Measurements from ENCODE around the gene MAJIN.

The MAJIN gene

DNA sequence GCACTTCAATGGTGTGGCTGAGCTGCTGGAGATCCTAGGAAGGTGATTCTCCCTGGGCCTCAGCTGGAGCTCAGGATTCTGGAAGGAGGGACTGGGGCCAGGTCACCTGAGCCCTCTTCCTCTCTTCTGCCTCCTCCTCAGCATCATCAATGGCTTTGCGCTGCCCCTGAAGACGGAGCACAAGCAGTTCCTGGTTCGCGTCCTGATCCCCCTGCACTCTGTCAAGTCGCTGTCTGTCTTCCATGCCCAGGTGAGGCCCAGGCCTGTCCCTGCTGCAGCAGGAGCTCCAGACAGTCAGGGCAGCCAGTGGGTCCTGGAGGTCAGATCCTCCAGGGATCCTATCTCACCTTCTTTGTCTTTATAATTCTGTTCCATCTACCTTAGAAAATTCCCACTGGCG, 41.6 kb downstream of the MAJIN start:
- DNase-seq = no peak

GRCh38 chr11:64929625-64930024, 42.3 kb downstream of the MAJIN start:
- DNase-seq = no peak

- no peak for DNase-seq
Observed at GRCh38 chr11:64928957-64929356, 43.0 kb downstream of the MAJIN start.

- DNase-seq = no peak
Observed at GRCh38 chr11:64926689-64927088, 45.2 kb downstream of the MAJIN start.

DNA sequence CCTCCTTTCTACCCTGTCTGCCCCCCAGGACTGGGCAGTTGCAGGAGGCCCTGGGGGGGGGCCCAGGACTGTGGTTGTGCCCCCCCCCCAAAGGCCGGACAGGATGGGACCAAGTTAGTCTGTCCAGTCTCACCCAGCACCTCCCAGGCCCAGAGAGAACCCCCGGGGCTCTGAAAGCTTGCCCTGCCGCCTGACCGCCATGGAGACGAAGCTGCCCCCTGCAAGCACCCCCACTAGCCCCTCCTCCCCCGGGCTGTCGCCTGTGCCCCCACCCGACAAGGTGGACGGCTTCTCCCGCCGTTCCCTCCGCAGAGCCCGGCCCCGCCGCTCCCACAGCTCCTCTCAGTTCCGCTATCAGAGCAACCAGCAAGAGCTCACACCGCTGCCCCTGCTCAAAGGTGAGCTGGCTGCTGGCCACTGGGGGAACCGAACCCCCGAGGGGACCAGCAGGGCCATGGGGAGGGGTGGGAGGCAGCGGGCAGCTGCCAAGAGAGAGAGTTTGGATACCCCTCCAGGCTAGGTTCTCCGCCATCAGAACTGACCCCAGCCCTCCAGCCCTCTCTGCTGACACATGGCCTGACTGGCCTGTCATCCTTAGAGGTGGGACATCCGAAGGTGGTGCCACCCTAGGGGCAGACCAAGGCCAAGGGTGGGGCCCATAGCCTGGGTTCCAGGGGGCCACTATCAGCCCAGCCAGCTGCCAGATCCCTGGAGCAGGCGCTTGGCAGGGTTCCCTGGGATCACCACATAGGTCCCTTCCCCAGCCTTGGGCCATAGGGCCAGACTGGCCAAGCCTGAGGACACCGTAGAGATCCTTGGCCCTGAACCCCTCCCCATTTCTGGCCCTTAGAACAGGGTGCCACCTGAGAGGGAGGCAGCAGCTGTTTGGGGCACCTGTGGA, 46.1 kb downstream of the MAJIN start:
- no peak for DNase-seq

DNA sequence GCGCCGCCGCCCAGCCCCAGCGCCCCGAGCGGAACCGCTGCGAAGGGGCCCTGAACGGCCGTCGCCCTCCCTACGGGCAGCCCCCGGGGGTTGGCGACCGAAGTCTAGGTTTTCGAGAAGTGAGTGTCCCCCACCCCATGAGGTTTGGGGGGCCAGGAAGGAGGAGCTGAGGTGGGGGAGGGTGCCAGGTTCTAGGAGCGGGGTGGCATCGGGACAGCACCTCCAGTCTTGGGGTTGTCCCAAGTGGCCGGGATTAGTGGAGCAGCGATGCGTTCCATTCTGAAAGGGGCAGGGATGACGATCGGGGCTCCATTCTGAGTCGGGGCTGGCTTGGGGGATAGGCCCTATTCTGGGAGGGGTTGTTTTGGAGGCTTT, 47.0 kb downstream of the MAJIN start:
- no peak for DNase-seq

DNA sequence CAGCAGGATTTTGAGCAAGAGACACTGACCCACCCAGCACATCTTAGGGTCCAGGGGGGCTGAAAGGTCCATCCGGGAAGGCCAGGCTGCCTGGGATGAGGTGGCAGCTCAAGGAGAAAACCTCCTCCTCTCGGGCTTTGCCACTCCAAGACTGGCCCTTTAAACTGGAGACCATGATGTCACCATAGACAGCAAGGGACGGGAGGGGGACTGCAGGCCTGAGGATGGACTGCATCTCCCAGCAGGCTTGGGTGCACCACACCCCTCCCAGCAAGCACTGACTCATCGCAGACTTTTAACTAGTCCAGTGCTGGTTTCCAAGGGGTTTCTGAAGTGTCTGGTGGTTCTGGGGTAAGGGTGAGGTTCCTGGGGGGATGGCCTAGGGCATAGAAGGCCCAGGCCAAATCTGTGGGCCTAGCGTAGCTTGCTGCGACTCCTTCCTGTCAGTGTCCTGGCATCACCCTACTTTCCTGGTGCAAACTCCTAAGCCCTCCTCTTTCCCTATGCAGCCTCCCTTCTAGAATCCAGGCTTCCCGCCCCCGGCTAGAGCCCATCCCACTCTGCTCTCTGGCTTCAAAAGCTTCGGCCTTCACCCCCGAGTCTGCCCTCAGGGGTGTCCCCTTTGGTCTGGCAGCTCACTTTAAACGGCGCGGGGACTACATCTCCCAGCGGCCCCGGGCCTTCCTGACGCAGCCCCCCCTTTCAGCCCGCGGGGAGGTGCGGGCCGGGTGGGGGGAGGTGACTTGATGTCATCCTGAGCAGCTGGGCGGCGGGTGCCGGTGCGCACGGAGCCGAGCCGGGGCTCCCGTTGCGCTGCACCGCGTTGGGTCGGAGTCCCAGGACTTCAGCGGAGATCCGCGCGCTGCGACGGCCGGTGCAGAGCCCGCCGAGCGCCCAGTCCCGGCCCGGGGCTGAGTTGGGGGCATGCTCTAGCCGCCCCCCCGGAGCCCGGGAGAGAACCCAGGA, 47.7 kb downstream of the MAJIN start, which contains the start of gene PPP2R5B:
Gene PPP2R5B (plus strand): TSS at position 746 of the 966 bp plus-strand sequence. CDS start 1,046 bp downstream, outside the sequence.
- DNase-seq = peak; percentile 95

DNA sequence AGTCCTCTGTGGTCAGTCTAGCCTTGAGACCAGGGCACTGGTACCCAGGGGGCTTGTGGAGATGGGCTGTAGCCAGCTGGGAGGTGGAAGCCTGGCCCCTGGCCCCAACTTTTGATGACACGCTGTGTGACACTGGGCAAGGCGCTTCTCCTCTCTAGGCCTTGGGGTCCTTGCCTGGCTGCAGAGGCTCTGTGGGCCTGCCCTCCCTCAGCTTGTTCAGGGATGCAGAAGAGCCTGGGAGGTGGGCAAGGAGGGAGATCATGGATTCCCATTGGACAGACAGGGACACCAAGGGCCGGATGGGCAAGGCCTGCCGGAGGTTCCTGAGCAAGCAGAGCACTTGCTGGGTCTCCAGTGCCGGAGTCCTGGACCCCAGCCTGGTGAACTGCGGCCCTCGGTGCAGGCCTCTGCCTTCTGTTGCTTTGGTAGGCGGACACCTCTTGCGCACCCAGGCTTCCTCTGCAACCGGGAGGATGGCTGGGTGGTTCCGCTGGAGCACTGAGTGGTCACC, 48.7 kb downstream of the MAJIN start:
- no peak for DNase-seq

GRCh38 chr11:64921384-64921783, 50.5 kb downstream of the MAJIN start:
- DNase-seq = no peak

GRCh38 chr11:64920124-64920523, 51.8 kb downstream of the MAJIN start:
- DNase-seq = no peak

GRCh38 chr11:64919627-64920026, 52.3 kb downstream of the MAJIN start:
- DNase-seq = no peak

GRCh38 chr11:64918017-64918416, 53.9 kb downstream of the MAJIN start:
- DNase-seq = peak; percentile 34

DNA sequence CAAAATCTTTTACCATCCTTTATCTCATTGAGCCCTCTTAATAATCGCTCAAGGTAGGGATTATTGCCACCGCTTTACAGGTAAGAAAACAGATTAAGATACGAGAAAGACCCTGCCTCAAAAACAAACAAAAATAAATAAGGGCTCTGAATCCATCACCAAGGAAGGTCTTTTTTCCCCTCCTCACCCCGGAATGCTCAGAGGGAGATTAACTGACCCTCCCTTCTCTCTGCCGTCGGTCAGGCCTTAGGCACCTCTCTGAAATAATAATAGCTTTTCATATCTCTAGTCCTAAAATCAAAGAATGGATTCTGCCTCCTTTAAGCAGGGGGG, 54.3 kb downstream of the MAJIN start:
- no peak for DNase-seq

GRCh38 chr11:64916775-64917662, 54.9 kb downstream of the MAJIN start, which contains the start of gene ATG2A:
Gene ATG2A, minus strand, starts transcription at chr11:64917209. Its CDS starts 74 bp downstream, at chr11:64917135.
- DNase-seq = peak; percentile 99

- no peak for DNase-seq
Observed at GRCh38 chr11:64916040-64916774, 55.7 kb downstream of the MAJIN start.

DNA sequence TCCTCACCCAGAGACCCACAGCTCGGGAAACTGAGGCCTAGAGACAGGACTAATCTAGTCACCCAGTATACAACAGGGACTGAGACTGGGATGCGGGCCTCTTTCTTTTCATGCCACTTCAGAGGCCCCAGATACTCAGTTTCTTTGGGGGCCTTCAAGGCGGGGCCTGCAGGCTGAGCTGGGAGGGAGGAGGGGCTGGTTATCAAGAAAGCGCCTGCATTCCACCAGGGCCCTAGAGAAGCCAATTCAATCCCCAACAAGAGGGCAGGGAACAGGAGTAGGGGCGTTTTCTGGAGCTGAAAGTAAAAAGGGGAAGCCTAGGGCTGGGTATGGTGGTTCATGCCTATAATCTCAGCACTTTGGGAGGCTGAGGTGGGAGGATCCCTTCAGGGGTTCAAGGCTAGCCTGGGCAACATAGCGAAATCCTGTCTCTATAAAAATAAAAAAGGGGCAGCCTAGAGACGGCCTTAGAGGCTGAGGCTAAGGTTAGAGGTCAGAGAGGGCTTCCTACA, 56.5 kb downstream of the MAJIN start:
- DNase-seq = no peak

DNA sequence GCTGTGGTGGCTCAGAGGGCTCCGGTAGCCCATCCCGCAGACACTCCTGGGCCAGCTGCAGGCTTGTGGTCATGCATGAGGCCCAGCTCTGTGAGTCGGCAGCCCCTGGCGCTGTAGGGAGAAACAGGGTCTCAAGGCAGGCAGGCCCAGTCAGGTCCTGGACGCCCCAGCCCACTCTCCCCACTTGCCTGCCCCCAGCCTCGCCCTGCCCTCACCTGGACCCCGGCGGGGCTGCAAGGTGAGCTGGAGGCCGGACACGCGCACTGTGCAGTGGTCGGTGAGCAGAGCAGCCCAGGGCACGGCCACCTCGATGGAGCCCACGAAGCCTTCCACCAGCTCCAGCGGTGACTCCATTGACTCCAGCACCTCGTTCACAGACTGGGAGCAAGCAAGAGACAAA, 57.8 kb downstream of the MAJIN start:
- DNase-seq = no peak

- no peak for DNase-seq
Observed at GRCh38 chr11:64913171-64913727, 58.7 kb downstream of the MAJIN start.

DNA sequence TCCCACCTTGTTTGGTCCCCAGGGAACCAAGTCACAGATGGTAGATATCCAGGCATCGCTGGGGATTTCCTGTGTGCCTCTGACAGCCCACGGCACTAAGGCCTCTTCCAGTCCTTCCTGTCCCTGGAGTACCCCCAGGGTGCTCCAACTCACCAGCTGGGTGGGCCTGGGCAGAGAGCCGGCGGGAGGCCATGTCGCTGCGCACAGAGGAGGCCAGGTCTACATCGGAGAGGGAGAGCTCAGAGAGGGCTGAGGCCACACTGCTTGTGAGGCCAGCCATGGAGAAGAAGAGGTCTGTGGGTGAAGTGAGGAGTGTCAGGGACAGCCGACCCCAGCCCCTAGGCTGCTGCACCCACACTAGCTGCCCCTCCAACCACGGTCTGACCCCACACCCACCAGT, 60.2 kb downstream of the MAJIN start:
- DNase-seq = no peak

GRCh38 chr11:64911142-64911541, 60.8 kb downstream of the MAJIN start:
- DNase-seq = no peak
